HepG2 (cell line): ENCODE measurements around the gene KIF26B.

Experiments used
- HIVEP1 ChIP-seq: sonication (generic); formaldehyde crosslinking; IDR thresholded peaks from 2 replicates; pipeline ENCODE4 v1.4.0; 2020; ENCODE audit warnings: mild to moderate bottlenecking, missing genetic modification reagents
- HNRNPL ChIP-seq: fragments of 200-400 bp; formaldehyde crosslinking; IDR thresholded peaks from 2 replicates; pipeline ENCODE4 v1.6.1; 2017; ENCODE audit warnings: mild to moderate bottlenecking, low read depth, low read length
- MBD4 ChIP-seq: IDR thresholded peaks from 2 replicates; pipeline ENCODE4 v1.6.1; 2012; ENCODE audit warnings: low read length, inconsistent platforms, borderline replicate concordance
- SP1 ChIP-seq, 2 experiments: fragments of 450-650 bp in 1 of 2; sonication (generic) in 1 of 2; formaldehyde crosslinking in 1 of 2; IDR thresholded peaks; 2 replicates each; pipeline versions ENCODE4 v1.4.0 to v1.6.1; 2016 to 2020; ENCODE audit warnings: missing genetic modification reagents in 1 of 2
- ZNF546 ChIP-seq: sonication (generic); formaldehyde crosslinking; conservative IDR thresholded peaks from 2 replicates; pipeline ENCODE4 v1.8.1; 2023; ENCODE audit warnings: mild to moderate bottlenecking, missing genetic modification reagents
- ZNF775 ChIP-seq: sonication (generic); formaldehyde crosslinking; IDR thresholded peaks from 2 replicates; pipeline ENCODE4 v1.4.0; 2020; ENCODE audit warnings: missing genetic modification reagents, mild to moderate bottlenecking, moderate library complexity, borderline replicate concordance
- TF ChIP-seq, protein P1 (sequence below): sonication (generic); formaldehyde crosslinking; IDR thresholded peaks from 2 replicates; pipeline ENCODE4 v1.4.0; 2020; ENCODE audit warnings: mild to moderate bottlenecking, missing genetic modification reagents
- TF ChIP-seq, protein P2 (sequence below): IDR thresholded peaks from 2 replicates; pipeline ENCODE4 v1.6.1; 2016; ENCODE audit warnings: missing compliant biosample characterization, missing genetic modification reagents, borderline replicate concordance
- TF ChIP-seq, protein P3 (sequence below): sonication (generic); formaldehyde crosslinking; IDR thresholded peaks from 2 replicates; pipeline ENCODE4 v1.5.0; 2020; ENCODE audit warnings: mild to moderate bottlenecking, missing genetic modification reagents, moderate library complexity

GRCh38 chr1:245188403-245188802 is 33.6 kb downstream of the KIF26B start:
- TF ChIP-seq ZNF775 = no peak
- TF ChIP-seq HNRNPL = no peak
- TF ChIP-seq, protein P1, sequence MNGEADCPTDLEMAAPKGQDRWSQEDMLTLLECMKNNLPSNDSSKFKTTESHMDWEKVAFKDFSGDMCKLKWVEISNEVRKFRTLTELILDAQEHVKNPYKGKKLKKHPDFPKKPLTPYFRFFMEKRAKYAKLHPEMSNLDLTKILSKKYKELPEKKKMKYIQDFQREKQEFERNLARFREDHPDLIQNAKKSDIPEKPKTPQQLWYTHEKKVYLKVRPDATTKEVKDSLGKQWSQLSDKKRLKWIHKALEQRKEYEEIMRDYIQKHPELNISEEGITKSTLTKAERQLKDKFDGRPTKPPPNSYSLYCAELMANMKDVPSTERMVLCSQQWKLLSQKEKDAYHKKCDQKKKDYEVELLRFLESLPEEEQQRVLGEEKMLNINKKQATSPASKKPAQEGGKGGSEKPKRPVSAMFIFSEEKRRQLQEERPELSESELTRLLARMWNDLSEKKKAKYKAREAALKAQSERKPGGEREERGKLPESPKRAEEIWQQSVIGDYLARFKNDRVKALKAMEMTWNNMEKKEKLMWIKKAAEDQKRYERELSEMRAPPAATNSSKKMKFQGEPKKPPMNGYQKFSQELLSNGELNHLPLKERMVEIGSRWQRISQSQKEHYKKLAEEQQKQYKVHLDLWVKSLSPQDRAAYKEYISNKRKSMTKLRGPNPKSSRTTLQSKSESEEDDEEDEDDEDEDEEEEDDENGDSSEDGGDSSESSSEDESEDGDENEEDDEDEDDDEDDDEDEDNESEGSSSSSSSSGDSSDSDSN (CRISPR knock-in tag) = no peak
- TF ChIP-seq, protein P2, sequence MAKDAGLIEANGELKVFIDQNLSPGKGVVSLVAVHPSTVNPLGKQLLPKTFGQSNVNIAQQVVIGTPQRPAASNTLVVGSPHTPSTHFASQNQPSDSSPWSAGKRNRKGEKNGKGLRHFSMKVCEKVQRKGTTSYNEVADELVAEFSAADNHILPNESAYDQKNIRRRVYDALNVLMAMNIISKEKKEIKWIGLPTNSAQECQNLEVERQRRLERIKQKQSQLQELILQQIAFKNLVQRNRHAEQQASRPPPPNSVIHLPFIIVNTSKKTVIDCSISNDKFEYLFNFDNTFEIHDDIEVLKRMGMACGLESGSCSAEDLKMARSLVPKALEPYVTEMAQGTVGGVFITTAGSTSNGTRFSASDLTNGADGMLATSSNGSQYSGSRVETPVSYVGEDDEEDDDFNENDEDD (CRISPR knock-in tag) = no peak
- TF ChIP-seq HIVEP1 = no peak
- no peak for TF ChIP-seq ZNF546
- TF ChIP-seq MBD4 = no peak
- no peak for TF ChIP-seq SP1 (IDR thresholded peaks at IDR 0.05)
- no peak for TF ChIP-seq SP1 (CRISPR knock-in tag; IDR thresholded peaks at IDR 0.05)
- TF ChIP-seq, protein P3, sequence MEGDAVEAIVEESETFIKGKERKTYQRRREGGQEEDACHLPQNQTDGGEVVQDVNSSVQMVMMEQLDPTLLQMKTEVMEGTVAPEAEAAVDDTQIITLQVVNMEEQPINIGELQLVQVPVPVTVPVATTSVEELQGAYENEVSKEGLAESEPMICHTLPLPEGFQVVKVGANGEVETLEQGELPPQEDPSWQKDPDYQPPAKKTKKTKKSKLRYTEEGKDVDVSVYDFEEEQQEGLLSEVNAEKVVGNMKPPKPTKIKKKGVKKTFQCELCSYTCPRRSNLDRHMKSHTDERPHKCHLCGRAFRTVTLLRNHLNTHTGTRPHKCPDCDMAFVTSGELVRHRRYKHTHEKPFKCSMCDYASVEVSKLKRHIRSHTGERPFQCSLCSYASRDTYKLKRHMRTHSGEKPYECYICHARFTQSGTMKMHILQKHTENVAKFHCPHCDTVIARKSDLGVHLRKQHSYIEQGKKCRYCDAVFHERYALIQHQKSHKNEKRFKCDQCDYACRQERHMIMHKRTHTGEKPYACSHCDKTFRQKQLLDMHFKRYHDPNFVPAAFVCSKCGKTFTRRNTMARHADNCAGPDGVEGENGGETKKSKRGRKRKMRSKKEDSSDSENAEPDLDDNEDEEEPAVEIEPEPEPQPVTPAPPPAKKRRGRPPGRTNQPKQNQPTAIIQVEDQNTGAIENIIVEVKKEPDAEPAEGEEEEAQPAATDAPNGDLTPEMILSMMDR (CRISPR knock-in tag) = no peak
